HCT116 (cell line): ENCODE measurements around the gene TMPRSS13. TPM values are rescaled to one million over a fixed set of nuclear protein-coding genes. Genes with fewer than 3 reads are reported as not detected.

ENCODE experiments used
- ATAC-seq: fragments of 200-7000 bp; cut with Tn5 transposase; 2 replicates; pipeline ENCODE4 v1.9.1; 2020; ENCODE audit warnings: mild to moderate bottlenecking, moderate library complexity
- BruUV-seq: library from RNA; stranded (reverse); fragments of 400-500 nt; replicated peaks from 2 replicates; lab custom pipeline; 2021; lab: Mats Ljungman, UMichigan
- CTCF ChIA-PET: fragments of 300-600 bp; sonication (Branson Sonifier 250); formaldehyde crosslinking; loops from one replicate; lab custom pipeline; 2021; ENCODE audit warnings: antibody characterized with exemption; lab: Charles Lee
- POLR2A ChIA-PET: fragments of 300-600, 350-600 bp; sonication (Branson Sonifier 250); formaldehyde crosslinking; loops from one replicate; lab custom pipeline; 2021; ENCODE audit warnings: antibody characterized with exemption; lab: Charles Lee
- RAD21 ChIA-PET, 2 experiments: fragments of 300-600 bp; sonication (Branson Sonifier 250); formaldehyde crosslinking; loops; one replicate each; lab custom pipeline; 2023; ENCODE audit warnings: low total read pairs in 2 of 2; ENCODE audit not compliant: uncharacterized antibody in 2 of 2, unreplicated experiment in 2 of 2, low non-redundant PET in 1 of 2; lab: Charles Lee
- DNase-seq: peaks from one replicate; pipeline ENCODE4 v3.0.0-alpha.2; 2010; ENCODE audit warnings: low read depth, low spot score
- H2AFZ ChIP-seq: fragments of 200-600 bp; shearing (Covaris generic), sonication (generic); 2 replicates; pipeline ENCODE4 v1.6.1; 2017; ENCODE audit warnings: low read depth, mixed run types, mixed read lengths, antibody characterized with exemption, low read length; ENCODE audit not compliant: poor library complexity, severe bottlenecking
- H3K27ac ChIP-seq: 2 replicates; pipeline ENCODE4 v1.5.1; 2012; ENCODE audit warnings: low read depth, low read length
- H3K27me3 ChIP-seq: fragments of 200-600 bp; sonication (generic); 2 replicates; pipeline ENCODE4 v1.6.1; 2016; ENCODE audit warnings: mixed run types, low read length, mixed read lengths; ENCODE audit not compliant: insufficient read depth
- H3K36me3 ChIP-seq, 2 experiments: fragments of 200-500 bp in 1 of 2; fragments of 200-600 bp in 1 of 2; sonication (Bioruptor generic) in 1 of 2; sonication (generic) in 1 of 2; 2 replicates each; pipeline versions ENCODE4 v1.5.1 to v1.6.1; 2014 to 2016; ENCODE audit warnings: low read length in 2 of 2, inconsistent platforms in 1 of 2, mixed read lengths in 1 of 2, mixed run types in 1 of 2; ENCODE audit not compliant: insufficient read depth in 2 of 2, control insufficient read depth in 1 of 2
- H3K4me1 ChIP-seq, 2 experiments: fragments of 200-600 bp in 1 of 2; sonication (generic) in 1 of 2; 2 replicates each; pipeline versions ENCODE4 v1.5.1 to v1.6.1; 2012 to 2017; ENCODE audit warnings: low read length in 2 of 2, inconsistent platforms in 1 of 2, mild to moderate bottlenecking in 1 of 2, mixed read lengths in 1 of 2, mixed run types in 1 of 2, moderate library complexity in 1 of 2; ENCODE audit not compliant: insufficient read depth in 2 of 2, control insufficient read depth in 1 of 2
- H3K4me2 ChIP-seq: fragments of 200-600 bp; sonication (generic); 2 replicates; pipeline ENCODE4 v1.6.1; 2017; ENCODE audit warnings: mixed run types, low read length, mixed read lengths
- H3K4me3 ChIP-seq, 2 experiments: fragments of 200-600 bp in 1 of 2; sonication (generic) in 1 of 2; replicated peaks in 1 of 2; 2 replicates each; pipeline ENCODE4 v1.5.1; 2011 to 2016; ENCODE audit warnings: low read length in 2 of 2, control low read depth in 1 of 2, low read depth in 1 of 2, mild to moderate bottlenecking in 1 of 2, mixed read lengths in 1 of 2, mixed run types in 1 of 2
- H3K79me2 ChIP-seq: fragments of 200-600 bp; sonication (generic); 2 replicates; pipeline ENCODE4 v1.6.1; 2017; ENCODE audit warnings: mild to moderate bottlenecking, mixed run types, low read length, moderate library complexity, mixed read lengths; ENCODE audit not compliant: insufficient read depth
- H3K9ac ChIP-seq: fragments of 200-600 bp; sonication (generic); 2 replicates; pipeline ENCODE4 v1.6.1; 2016; ENCODE audit warnings: low read length, mixed read lengths
- H3K9me2 ChIP-seq: fragments of 200-600 bp; sonication (generic), shearing (Covaris generic); 2 replicates; pipeline ENCODE4 v1.6.1; 2017; ENCODE audit warnings: mixed run types, mild to moderate bottlenecking, moderate library complexity; ENCODE audit not compliant: insufficient read depth
- H3K9me3 ChIP-seq, 2 experiments: fragments of 200-500 bp in 1 of 2; fragments of 200-600 bp in 1 of 2; sonication (Bioruptor generic) in 1 of 2; sonication (generic) in 1 of 2; 2 replicates each; pipeline ENCODE4 v1.6.1; 2014 to 2017; ENCODE audit warnings: low read length in 2 of 2, mixed read lengths in 2 of 2, inconsistent platforms in 1 of 2, low read depth in 1 of 2, mild to moderate bottlenecking in 1 of 2, mixed run types in 1 of 2, moderate library complexity in 1 of 2; ENCODE audit not compliant: control insufficient read depth in 1 of 2, insufficient read depth in 1 of 2
- H4K20me1 ChIP-seq: fragments of 200-600 bp; sonication (generic), shearing (Covaris generic); 2 replicates; pipeline ENCODE4 v1.6.1; 2017; ENCODE audit warnings: mixed run types, mild to moderate bottlenecking, moderate library complexity; ENCODE audit not compliant: insufficient read depth
- CEBPB ChIP-seq: IDR thresholded peaks from 2 replicates; pipeline ENCODE4 v1.6.1; 2012; ENCODE audit warnings: low read depth
- CTCF ChIP-seq, 3 experiments: fragments of 200-600 bp in 1 of 3; sonication (generic) in 1 of 3; IDR thresholded peaks in 2 of 3; conservative IDR thresholded peaks in 1 of 3; 2 replicates each; pipeline ENCODE4 v1.5.1; 2012 to 2017; ENCODE audit warnings: low read depth in 2 of 3, low read length in 2 of 3, antibody characterized with exemption in 1 of 3, borderline replicate concordance in 1 of 3, control low read depth in 1 of 3, mild to moderate bottlenecking in 1 of 3, mixed read lengths in 1 of 3, mixed run types in 1 of 3, moderate library complexity in 1 of 3; ENCODE audit not compliant: insufficient read depth in 1 of 3
- EGR1 ChIP-seq: IDR thresholded peaks from 2 replicates; pipeline ENCODE4 v1.6.1; 2012; ENCODE audit warnings: low read depth
- ELF1 ChIP-seq: IDR thresholded peaks from 2 replicates; pipeline ENCODE4 v1.6.1; 2012; ENCODE audit warnings: low read depth, borderline replicate concordance
- EZH2 ChIP-seq: fragments of 200-600 bp; sonication (generic); IDR thresholded peaks from 2 replicates; pipeline ENCODE4 v1.6.1; 2017; ENCODE audit warnings: antibody characterized with exemption, mixed run types
- EZH2phosphoT487 ChIP-seq: fragments of 200-600 bp; IDR thresholded peaks from 2 replicates; pipeline ENCODE4 v1.6.1; 2018; ENCODE audit warnings: antibody characterized with exemption, borderline replicate concordance
- JUND ChIP-seq: IDR thresholded peaks from 2 replicates; pipeline ENCODE4 v1.6.1; 2012
- RAD21 ChIP-seq: IDR thresholded peaks from 2 replicates; pipeline ENCODE4 v1.6.1; 2012; ENCODE audit warnings: low read depth, mild to moderate bottlenecking
- SIN3A ChIP-seq: IDR thresholded peaks from 2 replicates; pipeline ENCODE4 v1.6.1; 2012; ENCODE audit warnings: low read depth
- SRF ChIP-seq: IDR thresholded peaks from 2 replicates; pipeline ENCODE4 v1.6.1; 2012; ENCODE audit warnings: low read depth
- TCF7L2 ChIP-seq: IDR thresholded peaks from 2 replicates; pipeline ENCODE4 v1.7.0; 2011; ENCODE audit warnings: borderline replicate concordance, inconsistent platforms; ENCODE audit not compliant: insufficient read depth, insufficient read length; ENCODE audit errors: extremely low read depth
- YY1 ChIP-seq: IDR thresholded peaks from 2 replicates; pipeline ENCODE4 v1.6.1; 2011; ENCODE audit warnings: low read length, low read depth, moderate library complexity, mild to moderate bottlenecking; ENCODE audit not compliant: insufficient replicate concordance; ENCODE audit errors: extremely low read depth
- ZBTB33 ChIP-seq: IDR thresholded peaks from 2 replicates; pipeline ENCODE4 v1.6.1; 2011; ENCODE audit warnings: mild to moderate bottlenecking, low read length, moderate library complexity; ENCODE audit not compliant: insufficient replicate concordance; ENCODE audit errors: extremely low read depth
- ZFX ChIP-seq: fragments of 450-650 bp; IDR thresholded peaks from 2 replicates; pipeline ENCODE4 v1.6.1; 2017
- intact Hi-C: fragments of 100-400 bp; cut with micrococcal nuclease; formaldehyde crosslinking; loops from 2 replicates; pipeline ENCODE4 v1.10.0; 2022
- total RNA-seq: library from RNA; stranded (reverse); gene quantifications from one replicate; pipeline ENCODE4 v1.2.1, GENCODE V29; 2021; ENCODE audit not compliant: unreplicated experiment
- TF ChIP-seq, protein P1 (sequence below): IDR thresholded peaks from 2 replicates; pipeline ENCODE4 v1.6.1; 2012
- TF ChIP-seq, protein P2 (sequence below): IDR thresholded peaks from 2 replicates; pipeline ENCODE4 v1.6.1; 2012

The TMPRSS13 gene
- total RNA-seq, 1 experiment from 2014 or later: 0.52 TPM

DNA sequence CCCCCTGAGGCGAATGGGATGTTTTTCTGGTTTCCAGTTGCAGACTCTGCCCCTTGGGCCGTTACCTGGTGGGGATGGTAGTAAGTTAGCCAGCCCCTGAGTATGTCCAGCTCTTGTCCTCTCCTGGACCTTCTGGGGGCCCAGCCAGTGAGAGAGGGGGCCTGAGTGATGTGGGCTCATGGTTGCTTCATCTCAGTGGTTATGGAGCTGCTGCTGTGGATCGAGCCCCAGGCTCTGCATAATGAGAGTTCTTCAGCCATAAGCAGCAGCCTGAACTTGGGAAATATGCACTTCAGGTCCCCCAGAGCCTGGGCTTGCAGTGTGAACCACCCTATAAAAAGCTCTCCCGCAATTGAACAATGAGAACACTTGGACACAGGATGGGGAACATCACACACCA, 5.9 kb downstream of the TMPRSS13 start:
- POLR2A ChIA-PET: no interaction called here
- no TSS peak for BruUV-seq

More for the DNA sequence above, 5.9 kb downstream of the TMPRSS13 start:
- H3K4me3 ChIP-seq: no peak overlapping the region
- H4K20me1 ChIP-seq: no peaks in the 10 kb centered on the region
- H3K9ac ChIP-seq: no peak overlapping the region
- ChIA-PET RAD21 (no interaction called here), CTCF (interaction anchor here (1.1 kb wide), 1 partner anchor 130 kb away, joined by 3 read pairs; no protein-coding TSS in a partner anchor)
- no peak overlapping the region for H3K4me2 ChIP-seq
- no peaks in the 10 kb centered on the region for H3K36me3 ChIP-seq
- H3K27me3 ChIP-seq: no peaks in the 10 kb centered on the region
- TF ChIP-seq JUND: no peak
- no peak for TF ChIP-seq SRF
- TF ChIP-seq SIN3A: no peak
- TF ChIP-seq, protein P1, sequence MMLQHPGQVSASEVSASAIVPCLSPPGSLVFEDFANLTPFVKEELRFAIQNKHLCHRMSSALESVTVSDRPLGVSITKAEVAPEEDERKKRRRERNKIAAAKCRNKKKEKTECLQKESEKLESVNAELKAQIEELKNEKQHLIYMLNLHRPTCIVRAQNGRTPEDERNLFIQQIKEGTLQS: no peak
- TF ChIP-seq, protein P2, sequence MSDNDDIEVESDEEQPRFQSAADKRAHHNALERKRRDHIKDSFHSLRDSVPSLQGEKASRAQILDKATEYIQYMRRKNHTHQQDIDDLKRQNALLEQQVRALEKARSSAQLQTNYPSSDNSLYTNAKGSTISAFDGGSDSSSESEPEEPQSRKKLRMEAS: no peak
- no peak for TF ChIP-seq EGR1
- no peak for TF ChIP-seq CEBPB
- TF ChIP-seq ZBTB33: no peak
- no peak for TF ChIP-seq CTCF (IDR thresholded peaks at IDR 0.05 in 2 of 3, conservative IDR thresholded peaks at IDR 0.05 in 1 of 3; ENCODE audit: borderline replicate concordance in 1 of 3, insufficient read depth in 1 of 3, low read depth in 2 of 3, low read length in 2 of 3)
- no peak for TF ChIP-seq YY1
- TF ChIP-seq EZH2phosphoT487: no peak
- no peak for TF ChIP-seq TCF7L2
- no peak for TF ChIP-seq EZH2
- TF ChIP-seq ZFX: no peak
- no peak for TF ChIP-seq ELF1
- TF ChIP-seq RAD21: no peak
- H2AFZ ChIP-seq: no peak overlapping the region
- no peaks in the 10 kb centered on the region for H3K9me2 ChIP-seq
- H3K9me3 ChIP-seq: no peaks in the 10 kb centered on the region
- no peak overlapping the region for H3K27ac ChIP-seq
- no peak for ATAC-seq
- H3K79me2 ChIP-seq: no peaks in the 10 kb centered on the region
- DNase-seq: no peak
- no peaks in the 10 kb centered on the region for H3K4me1 ChIP-seq
- intact Hi-C loops: no loop called here
